ENCODE results near the gene PRPF40A.
A peak's percentile ranks its signal among the peaks of the same experiment; 100 is the strongest.
"Not testable (repeated sequence)": the region's sequence is repeated elsewhere in the genome, so short reads cannot be mapped to it uniquely, and the experiment has no call there.

The PRPF40A gene

DNA sequence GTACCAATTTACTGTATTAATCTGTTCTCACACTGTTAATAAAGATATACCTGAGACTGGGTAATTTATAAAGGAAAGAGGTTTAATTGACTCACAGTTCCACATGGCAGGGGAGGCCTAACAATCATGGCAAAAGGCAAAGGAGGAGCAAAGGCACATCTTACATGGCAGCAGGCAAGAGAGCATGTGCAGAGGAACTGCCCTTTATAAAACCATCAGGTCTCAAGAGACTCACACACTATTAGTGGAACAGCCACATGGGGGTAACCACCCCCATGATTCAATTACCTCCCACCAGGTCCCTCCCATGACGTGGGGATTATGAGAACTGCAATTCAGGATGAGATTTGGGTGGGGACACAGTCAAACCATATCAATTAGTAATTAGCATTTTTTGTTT lies 22.4 kb upstream of the PRPF40A start:
- H3K9me3 ChIP-seq (ENCODE audit: control insufficient read depth, low read depth, low read length); H3K4me1 ChIP-seq (ENCODE audit: control insufficient read depth, low read depth, low read length); H3K27me3 ChIP-seq (ENCODE audit: control insufficient read depth, insufficient read depth, low read length); H3K4me3 ChIP-seq (ENCODE audit: low read length); H3K9ac ChIP-seq (ENCODE audit: low read length); H3K27ac ChIP-seq (ENCODE audit: low read length): not testable (repeated sequence)
- peaks cover 31% of the 10 kb centered on the region for H3K36me3 ChIP-seq (ENCODE audit: control insufficient read depth, low read depth, low read length)

DNA sequence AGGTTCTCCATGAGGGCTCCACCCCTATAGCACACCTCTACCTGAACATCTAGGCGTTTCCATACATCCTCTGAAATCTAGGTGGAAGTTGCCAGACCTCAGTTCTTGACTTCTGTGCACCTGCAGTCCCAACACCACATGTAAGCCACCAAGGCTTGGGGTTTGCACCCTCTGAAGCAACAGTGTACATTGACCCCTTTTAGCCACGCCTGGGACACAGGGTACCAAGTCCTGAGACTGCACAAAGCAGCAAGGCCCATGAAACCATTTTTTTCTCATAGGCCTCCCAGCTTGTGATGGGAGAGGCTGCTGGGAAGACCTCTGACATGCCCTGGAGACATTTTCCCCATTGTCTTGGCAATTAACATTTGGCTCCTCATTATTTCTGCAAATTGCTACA lies 21.2 kb upstream of the PRPF40A start:
- Histone ChIP-seq H3K9ac (ENCODE audit: low read length) (no peak overlapping the region), H3K4me1 (ENCODE audit: control insufficient read depth, low read depth, low read length) (no peaks in the 10 kb centered on the region), H3K4me3 (ENCODE audit: low read length) (no peak overlapping the region), H3K36me3 (ENCODE audit: control insufficient read depth, low read depth, low read length) (peaks cover 33% of the 10 kb centered on the region), H3K9me3 (ENCODE audit: control insufficient read depth, low read depth, low read length) (no peaks in the 10 kb centered on the region), H3K27me3 (ENCODE audit: control insufficient read depth, insufficient read depth, low read length) (no peaks in the 10 kb centered on the region), H3K27ac (ENCODE audit: low read length) (no peak overlapping the region)

DNA sequence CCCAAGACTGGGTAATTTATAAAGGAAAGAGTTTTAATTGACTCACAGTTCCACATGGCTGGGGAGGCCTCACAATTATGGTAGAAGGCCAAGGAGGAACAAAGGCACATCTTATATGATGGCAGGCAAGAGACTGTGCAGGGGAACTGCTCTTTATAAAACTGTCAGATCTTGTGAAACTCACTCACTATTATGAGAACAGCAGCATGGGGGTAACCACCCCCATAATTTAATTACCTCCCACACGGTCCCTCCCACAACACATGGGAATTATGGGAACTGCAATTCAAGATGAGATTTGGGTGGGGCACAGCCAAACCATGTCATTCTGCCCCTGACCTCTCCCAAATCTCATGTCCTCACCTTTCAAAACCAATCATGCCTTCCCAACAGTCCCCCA lies 20.2 kb upstream of the PRPF40A start:
- not testable (repeated sequence) for H3K4me3 ChIP-seq (ENCODE audit: low read length); H3K9ac ChIP-seq (ENCODE audit: low read length); H3K27ac ChIP-seq (ENCODE audit: low read length); H3K4me1 ChIP-seq (ENCODE audit: control insufficient read depth, low read depth, low read length); H3K9me3 ChIP-seq (ENCODE audit: control insufficient read depth, low read depth, low read length); H3K27me3 ChIP-seq (ENCODE audit: control insufficient read depth, insufficient read depth, low read length)
- H3K36me3 ChIP-seq (ENCODE audit: control insufficient read depth, low read depth, low read length): peaks cover 29% of the 10 kb centered on the region

DNA sequence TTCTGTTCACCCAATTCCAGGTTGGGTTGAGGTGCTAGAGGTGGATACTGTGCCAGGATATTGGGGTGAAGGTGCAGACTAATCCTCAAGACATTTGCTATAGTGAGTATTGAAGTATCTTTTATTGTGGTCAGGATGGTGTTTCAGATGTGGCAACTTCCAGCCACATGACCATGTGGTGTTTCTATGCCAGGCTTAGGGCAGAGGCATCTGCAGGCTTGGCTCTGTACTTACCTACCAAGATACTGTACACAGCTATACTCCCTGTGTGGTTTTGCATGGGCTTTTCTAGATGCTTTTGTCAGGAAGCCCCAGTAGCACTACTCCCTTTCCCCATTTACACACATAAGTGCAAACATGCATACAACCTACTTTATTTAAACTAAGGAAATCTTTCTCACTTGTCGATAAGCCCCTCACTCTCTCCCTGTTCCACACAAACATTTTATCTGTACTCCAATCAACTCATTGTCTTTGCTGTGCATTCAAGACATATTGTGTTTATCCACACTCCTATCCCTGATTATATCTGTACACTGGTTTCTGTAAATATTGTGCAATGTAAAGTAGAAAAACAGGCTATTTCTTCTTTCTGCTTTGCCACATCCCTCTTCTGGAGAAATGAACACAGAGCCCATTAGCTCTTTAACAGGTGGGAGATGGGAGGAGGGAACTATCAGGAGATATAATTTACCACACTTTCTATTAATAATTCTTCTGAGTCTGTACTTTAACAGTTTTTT lies 13.5 kb upstream of the PRPF40A start:
- Histone ChIP-seq H3K4me1 (ENCODE audit: control insufficient read depth, low read depth, low read length) (no peaks in the 10 kb centered on the region), H3K9ac (ENCODE audit: low read length) (no peak overlapping the region), H3K36me3 (ENCODE audit: control insufficient read depth, low read depth, low read length) (peaks cover 16% of the 10 kb centered on the region), H3K27me3 (ENCODE audit: control insufficient read depth, insufficient read depth, low read length) (no peaks in the 10 kb centered on the region), H3K27ac (ENCODE audit: low read length) (no peak overlapping the region), H3K4me3 (ENCODE audit: low read length) (no peak overlapping the region), H3K9me3 (ENCODE audit: control insufficient read depth, low read depth, low read length) (no peaks in the 10 kb centered on the region)

DNA sequence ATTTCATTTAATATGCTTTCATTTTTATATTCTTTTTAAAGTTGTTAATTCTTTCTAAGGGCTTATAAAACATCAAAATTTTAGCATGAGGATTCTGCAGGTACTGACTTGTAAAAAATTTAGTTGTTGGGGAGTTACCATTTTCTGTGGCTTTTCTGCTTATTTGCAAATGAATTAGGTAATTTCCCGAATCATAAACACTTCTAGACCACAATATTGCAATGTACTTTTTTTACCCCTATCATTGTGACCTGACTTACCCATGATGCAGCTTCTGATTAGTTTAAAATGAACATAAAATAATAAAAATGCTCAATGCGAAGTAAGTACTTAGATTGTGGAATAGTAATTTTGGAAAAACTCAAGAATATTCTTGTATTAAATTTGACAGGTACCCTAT lies 12.6 kb upstream of the PRPF40A start:
- H3K27me3 ChIP-seq (ENCODE audit: control insufficient read depth, insufficient read depth, low read length): no peaks in the 10 kb centered on the region
- H3K36me3 ChIP-seq (ENCODE audit: control insufficient read depth, low read depth, low read length): peaks cover 17% of the 10 kb centered on the region
- no peak overlapping the region for H3K9ac ChIP-seq (ENCODE audit: low read length)
- H3K4me1 ChIP-seq (ENCODE audit: control insufficient read depth, low read depth, low read length): no peaks in the 10 kb centered on the region
- no peaks in the 10 kb centered on the region for H3K9me3 ChIP-seq (ENCODE audit: control insufficient read depth, low read depth, low read length)
- H3K4me3 ChIP-seq (ENCODE audit: low read length): no peak overlapping the region
- no peak overlapping the region for H3K27ac ChIP-seq (ENCODE audit: low read length)

DNA sequence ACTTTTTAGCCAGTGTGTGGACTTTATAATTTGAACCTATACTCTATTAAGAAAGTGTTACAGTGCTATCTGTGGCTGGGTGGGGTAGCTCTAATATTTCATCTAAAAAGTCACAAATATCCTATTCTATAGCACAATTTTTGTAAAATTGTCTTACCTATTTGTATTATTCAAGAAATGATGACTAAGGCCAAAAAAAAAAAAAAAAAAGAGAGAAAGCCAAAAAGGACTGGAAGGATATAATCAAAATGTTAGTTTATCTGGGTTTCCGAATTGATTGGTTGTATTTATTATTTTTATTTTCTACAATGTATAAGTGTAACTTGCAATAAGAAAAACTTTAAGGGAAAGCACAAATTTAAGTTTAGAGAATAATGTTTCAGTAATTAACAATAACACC lies 6.7 kb upstream of the PRPF40A start:
- H3K27me3 ChIP-seq (ENCODE audit: control insufficient read depth, insufficient read depth, low read length): no peaks in the 10 kb centered on the region
- no peak overlapping the region for H3K4me3 ChIP-seq (ENCODE audit: low read length)
- H3K27ac ChIP-seq (ENCODE audit: low read length): no peak overlapping the region
- no peaks in the 10 kb centered on the region for H3K9me3 ChIP-seq (ENCODE audit: control insufficient read depth, low read depth, low read length)
- H3K4me1 ChIP-seq (ENCODE audit: control insufficient read depth, low read depth, low read length): peaks cover 4% of the 10 kb centered on the region
- peaks cover 38% of the 10 kb centered on the region for H3K36me3 ChIP-seq (ENCODE audit: control insufficient read depth, low read depth, low read length)
- H3K9ac ChIP-seq (ENCODE audit: low read length): no peak overlapping the region

DNA sequence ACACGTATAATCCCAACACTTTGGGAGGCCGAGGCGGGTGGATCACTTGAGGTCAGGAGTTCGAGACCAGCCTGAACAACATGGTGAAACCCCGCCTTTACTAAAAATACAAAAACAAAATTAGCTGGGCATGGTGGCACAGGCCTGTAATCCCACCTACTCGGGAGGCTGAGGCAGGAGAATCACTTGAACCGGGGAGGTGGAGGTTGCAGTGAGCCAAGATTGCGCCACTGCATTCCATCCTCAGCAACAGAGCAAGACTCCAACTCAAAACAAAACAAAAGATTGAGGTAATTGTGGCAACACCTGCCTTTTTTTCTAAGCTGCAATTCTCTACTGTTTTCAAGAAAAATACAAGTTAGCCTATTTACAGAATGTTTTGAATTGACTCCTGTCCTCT lies 5.4 kb upstream of the PRPF40A start:
- not testable (repeated sequence) for H3K9me3 ChIP-seq (ENCODE audit: control insufficient read depth, low read depth, low read length); H3K27ac ChIP-seq (ENCODE audit: low read length); H3K9ac ChIP-seq (ENCODE audit: low read length); H3K4me3 ChIP-seq (ENCODE audit: low read length); H3K4me1 ChIP-seq (ENCODE audit: control insufficient read depth, low read depth, low read length); H3K27me3 ChIP-seq (ENCODE audit: control insufficient read depth, insufficient read depth, low read length)
- peaks cover 35% of the 10 kb centered on the region for H3K36me3 ChIP-seq (ENCODE audit: control insufficient read depth, low read depth, low read length)

DNA sequence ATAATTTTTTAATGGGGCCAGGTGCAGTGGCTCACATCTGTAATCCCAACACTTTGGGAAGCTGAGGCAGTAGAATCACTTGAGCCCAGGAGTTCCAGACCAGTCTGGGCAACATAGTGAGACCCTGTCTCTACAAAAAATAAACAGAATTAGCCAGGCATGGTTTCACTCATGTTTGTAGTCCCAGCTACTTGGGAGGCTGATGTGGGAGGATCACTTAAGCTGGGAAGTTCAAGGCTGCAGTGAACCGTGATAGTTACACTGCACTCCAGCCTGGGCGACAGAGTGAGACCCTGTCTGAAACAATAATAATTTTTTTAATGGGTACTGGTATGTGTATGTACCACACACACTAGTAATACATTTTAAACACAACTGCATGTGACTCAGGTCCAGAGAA lies 3.5 kb upstream of the PRPF40A start:
- no peak overlapping the region for H3K27ac ChIP-seq (ENCODE audit: low read length)
- no peaks in the 10 kb centered on the region for H3K9me3 ChIP-seq (ENCODE audit: control insufficient read depth, low read depth, low read length)
- H3K9ac ChIP-seq (ENCODE audit: low read length): no peak overlapping the region
- peaks cover 4% of the 10 kb centered on the region for H3K4me1 ChIP-seq (ENCODE audit: control insufficient read depth, low read depth, low read length)
- no peak overlapping the region for H3K4me3 ChIP-seq (ENCODE audit: low read length)
- H3K36me3 ChIP-seq (ENCODE audit: control insufficient read depth, low read depth, low read length): peaks cover 29% of the 10 kb centered on the region
- H3K27me3 ChIP-seq (ENCODE audit: control insufficient read depth, insufficient read depth, low read length): no peaks in the 10 kb centered on the region

DNA sequence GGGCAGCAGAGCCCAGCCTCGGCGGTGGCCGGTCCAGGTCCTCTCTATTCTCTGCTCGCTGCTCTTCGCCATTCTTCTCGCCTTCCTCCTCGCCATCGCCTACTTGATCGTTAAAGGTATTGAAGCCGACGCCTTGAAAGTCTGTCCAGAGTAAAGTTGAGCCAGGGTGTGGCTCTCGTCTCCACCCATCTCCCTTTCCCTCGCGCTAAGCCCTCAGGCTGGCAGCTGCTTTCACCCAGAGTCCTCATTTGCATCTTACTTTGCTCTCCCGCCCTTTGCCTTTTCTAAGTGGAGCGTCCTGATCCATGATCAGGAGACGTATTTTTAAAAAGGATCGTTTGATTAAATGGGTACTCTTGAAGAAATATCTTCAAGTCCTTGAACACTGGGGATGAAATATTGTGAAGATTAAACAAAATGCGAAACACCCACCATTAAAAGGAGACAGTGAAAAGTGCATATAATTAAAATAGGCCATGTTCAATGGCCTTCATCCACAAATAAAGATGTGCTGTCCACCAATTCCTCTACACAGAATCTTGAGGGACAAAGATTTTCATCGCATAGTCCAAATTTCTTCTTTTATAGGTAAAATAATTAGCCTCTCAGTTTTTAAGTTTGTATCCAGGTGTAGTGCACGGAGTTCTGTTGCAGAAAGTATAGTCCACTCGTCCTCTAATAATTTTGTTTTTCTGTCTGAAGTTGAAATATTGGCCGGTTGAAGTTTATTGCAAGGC lies 1.8 kb upstream of the PRPF40A start:
- Histone ChIP-seq H3K9me3 (ENCODE audit: control insufficient read depth, low read depth, low read length) (no peaks in the 10 kb centered on the region), H3K4me1 (ENCODE audit: control insufficient read depth, low read depth, low read length) (peaks cover 9% of the 10 kb centered on the region), H3K27me3 (ENCODE audit: control insufficient read depth, insufficient read depth, low read length) (no peaks in the 10 kb centered on the region), H3K9ac (ENCODE audit: low read length) (peak overlapping the region; percentile 99), H3K27ac (ENCODE audit: low read length) (peak overlapping the region; percentile 96), H3K36me3 (ENCODE audit: control insufficient read depth, low read depth, low read length) (peaks cover 39% of the 10 kb centered on the region), H3K4me3 (ENCODE audit: low read length) (peak overlapping the region; percentile 100)

DNA sequence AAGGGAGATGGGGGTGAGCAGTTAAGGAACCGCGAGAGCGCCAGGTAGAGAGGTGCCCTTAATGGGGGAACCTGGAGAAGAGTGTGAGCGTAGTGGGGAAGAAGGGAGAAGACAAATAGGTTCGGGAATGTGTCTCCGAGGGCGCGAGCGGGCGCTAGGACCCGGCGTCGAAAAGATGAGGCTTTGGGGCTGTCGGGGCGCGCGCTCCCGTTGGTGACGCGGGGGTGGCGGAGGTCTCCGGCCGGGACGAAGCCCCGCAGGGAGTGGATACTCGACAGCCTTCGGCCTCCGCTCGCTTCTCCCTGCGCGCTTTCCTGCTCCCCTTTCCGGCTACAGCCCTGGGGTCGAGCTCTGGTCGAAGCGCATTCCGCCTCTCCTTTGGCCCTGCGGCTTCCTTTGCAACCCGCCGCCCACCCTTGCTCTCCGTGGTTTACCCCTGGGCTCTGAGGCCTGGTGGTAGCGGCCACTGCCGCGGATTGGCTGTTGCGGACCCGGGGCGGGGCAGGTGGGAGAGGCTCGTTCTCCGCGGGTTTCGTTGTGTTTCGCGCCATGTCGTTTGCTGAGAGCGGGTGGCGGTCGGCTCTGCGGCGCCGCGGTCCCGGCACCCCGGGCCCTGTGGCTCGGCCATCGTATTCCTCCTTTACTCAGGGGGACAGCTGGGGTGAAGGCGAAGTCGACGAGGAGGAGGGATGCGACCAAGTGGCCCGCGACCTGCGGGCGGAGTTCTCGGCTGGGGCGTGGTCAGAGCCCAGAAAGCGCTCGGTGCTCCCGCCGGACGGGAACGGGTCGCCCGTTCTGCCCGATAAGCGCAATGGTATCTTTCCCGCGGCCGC lies 1.0 kb upstream of the PRPF40A start, which contains the start of gene ARL6IP6:
Gene ARL6IP6, plus strand, starts transcription at position 545 of the 833 bp plus-strand sequence. Its CDS starts 5 bp downstream, at position 550.
- Histone ChIP-seq H3K9ac (ENCODE audit: low read length) (peak within 1 kb of the TSS; percentile 99), H3K4me3 (ENCODE audit: low read length) (peak within 1 kb of the TSS; percentile 100), H3K4me1 (ENCODE audit: control insufficient read depth, low read depth, low read length) (peaks cover 9% of the 10 kb centered on the region), H3K27ac (ENCODE audit: low read length) (peak within 1 kb of the TSS; percentile 96), H3K9me3 (ENCODE audit: control insufficient read depth, low read depth, low read length) (no peaks in the 10 kb centered on the region), H3K27me3 (ENCODE audit: control insufficient read depth, insufficient read depth, low read length) (no peaks in the 10 kb centered on the region), H3K36me3 (ENCODE audit: control insufficient read depth, low read depth, low read length) (peaks cover 42% of the 10 kb centered on the region)

DNA sequence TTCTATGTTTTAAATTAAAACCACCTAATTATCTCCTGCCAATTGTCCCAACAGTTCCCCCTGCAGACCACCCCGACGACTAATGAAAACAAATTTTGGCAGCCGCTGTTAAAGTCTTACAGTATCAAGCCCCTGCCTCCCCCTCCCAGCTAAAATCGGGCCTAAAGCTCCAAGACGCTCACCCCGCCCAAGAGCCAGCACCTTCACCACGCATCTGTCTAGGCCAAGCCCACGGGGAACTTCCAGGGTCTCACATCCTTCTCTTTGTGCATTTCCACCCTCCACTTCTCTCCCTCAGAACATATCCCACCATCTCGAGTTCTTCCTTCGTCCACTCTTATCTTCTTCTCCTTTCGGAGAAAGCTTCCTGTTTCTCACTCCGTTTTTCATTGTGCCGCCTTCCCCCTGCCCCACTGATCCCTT lies 445 bp downstream of the PRPF40A start:
- Histone ChIP-seq H3K4me3 (ENCODE audit: low read length) (peak overlapping the region; percentile 100), H3K4me1 (ENCODE audit: control insufficient read depth, low read depth, low read length) (peaks cover 9% of the 10 kb centered on the region), H3K9me3 (ENCODE audit: control insufficient read depth, low read depth, low read length) (no peaks in the 10 kb centered on the region), H3K9ac (ENCODE audit: low read length) (peak overlapping the region; percentile 99), H3K27me3 (ENCODE audit: control insufficient read depth, insufficient read depth, low read length) (no peaks in the 10 kb centered on the region), H3K36me3 (ENCODE audit: control insufficient read depth, low read depth, low read length) (peaks cover 41% of the 10 kb centered on the region), H3K27ac (ENCODE audit: low read length) (peak overlapping the region; percentile 97)

All from iPS-18a (cell line).